HG03039 (cell line): ENCODE data around the gene RNF103.
"Not testable (repeated sequence)": the region's sequence is repeated elsewhere in the genome, so short reads cannot be mapped to it uniquely, and the experiment has no call there.

ENCODE experiments used
- ATAC-seq: cut with Tn5 transposase; IDR thresholded peaks from one replicate; pipeline ENCODE4 v1.9.1; 2021; ENCODE audit warnings: mild to moderate bottlenecking, moderate library complexity; ENCODE audit not compliant: unreplicated experiment

RNF103 gene

GRCh38 chr2:86627550-86627949 is 3.9 kb upstream of the RNF103 start:
- ATAC-seq = no peak

- ATAC-seq = no peak
Observed at GRCh38 chr2:86625096-86625495, 1.4 kb upstream of the RNF103 start.

GRCh38 chr2:86624267-86624547 is 542 bp upstream of the RNF103 start:
- ATAC-seq = no peak

GRCh38 chr2:86623043-86623493 is 597 bp downstream of the RNF103 start:
- ATAC-seq = peak; percentile 49

- peak; percentile 16 for ATAC-seq
Observed at GRCh38 chr2:86622519-86623042, 1.1 kb downstream of the RNF103 start.

- ATAC-seq = no peak
Observed at GRCh38 chr2:86621280-86621943, 2.3 kb downstream of the RNF103 start.

- ATAC-seq = peak; percentile 36
Observed at GRCh38 chr2:86617738-86618137, 5.9 kb downstream of the RNF103 start.

- no peak for ATAC-seq
Observed at GRCh38 chr2:86617153-86617552, 6.5 kb downstream of the RNF103 start.

- no peak for ATAC-seq
Observed at GRCh38 chr2:86616502-86616901, 7.2 kb downstream of the RNF103 start.

GRCh38 chr2:86615596-86615995 is 8.1 kb downstream of the RNF103 start:
- no peak for ATAC-seq

GRCh38 chr2:86613515-86613914 is 10.2 kb downstream of the RNF103 start:
- no peak for ATAC-seq

- no peak for ATAC-seq
Observed at GRCh38 chr2:86610871-86611270, 12.8 kb downstream of the RNF103 start.

- no peak for ATAC-seq
Observed at GRCh38 chr2:86608832-86609410, 14.7 kb downstream of the RNF103 start.

GRCh38 chr2:86603905-86604304 is 19.8 kb downstream of the RNF103 start:
- ATAC-seq = no peak

GRCh38 chr2:86598966-86599365 is 24.7 kb downstream of the RNF103 start:
- ATAC-seq = no peak

GRCh38 chr2:86596118-86596517 is 27.5 kb downstream of the RNF103 start:
- no peak for ATAC-seq

- ATAC-seq = no peak
Observed at GRCh38 chr2:86593266-86593665, 30.4 kb downstream of the RNF103 start.

- ATAC-seq = no peak
Observed at GRCh38 chr2:86592547-86593230, 31.0 kb downstream of the RNF103 start.

- ATAC-seq = not testable (repeated sequence)
Observed at GRCh38 chr2:86589701-86590100, 34.0 kb downstream of the RNF103 start.

GRCh38 chr2:86584151-86584913 is 39.3 kb downstream of the RNF103 start:
- peak; percentile 69 for ATAC-seq

- no peak for ATAC-seq
Observed at GRCh38 chr2:86580560-86580959, 43.1 kb downstream of the RNF103 start.
